Measurements from ENCODE around the gene AFAP1.

GRCh38 chr4:7781993-7782392, 157.7 kb downstream of the AFAP1 start:
- TF ChIP-seq, protein P1, sequence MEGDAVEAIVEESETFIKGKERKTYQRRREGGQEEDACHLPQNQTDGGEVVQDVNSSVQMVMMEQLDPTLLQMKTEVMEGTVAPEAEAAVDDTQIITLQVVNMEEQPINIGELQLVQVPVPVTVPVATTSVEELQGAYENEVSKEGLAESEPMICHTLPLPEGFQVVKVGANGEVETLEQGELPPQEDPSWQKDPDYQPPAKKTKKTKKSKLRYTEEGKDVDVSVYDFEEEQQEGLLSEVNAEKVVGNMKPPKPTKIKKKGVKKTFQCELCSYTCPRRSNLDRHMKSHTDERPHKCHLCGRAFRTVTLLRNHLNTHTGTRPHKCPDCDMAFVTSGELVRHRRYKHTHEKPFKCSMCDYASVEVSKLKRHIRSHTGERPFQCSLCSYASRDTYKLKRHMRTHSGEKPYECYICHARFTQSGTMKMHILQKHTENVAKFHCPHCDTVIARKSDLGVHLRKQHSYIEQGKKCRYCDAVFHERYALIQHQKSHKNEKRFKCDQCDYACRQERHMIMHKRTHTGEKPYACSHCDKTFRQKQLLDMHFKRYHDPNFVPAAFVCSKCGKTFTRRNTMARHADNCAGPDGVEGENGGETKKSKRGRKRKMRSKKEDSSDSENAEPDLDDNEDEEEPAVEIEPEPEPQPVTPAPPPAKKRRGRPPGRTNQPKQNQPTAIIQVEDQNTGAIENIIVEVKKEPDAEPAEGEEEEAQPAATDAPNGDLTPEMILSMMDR (conservative IDR thresholded peaks at IDR 0.05; ENCODE audit: low read length), result no peak
- TF ChIP-seq EZH2phosphoT487 (IDR thresholded peaks at IDR 0.05; ENCODE audit: borderline replicate concordance, low read depth, low read length), result no peak
